ENCODE results near the gene CXorf49B.
"Not testable (repeated sequence)": the region's sequence is repeated elsewhere in the genome, so short reads cannot be mapped to it uniquely, and the experiment has no call there.

CXorf49B gene

GRCh38 chrX:71763049-71763448, at the start of gene CXorf49B:
Gene CXorf49B, plus strand, starts transcription at chrX:71763349. Its CDS starts 75 bp downstream, at chrX:71763424.
- DNase-seq (ENCODE audit: low read depth in 3 of 3) = not testable (repeated sequence)

GRCh38 chrX:71714064-71714463, 49.1 kb upstream of the CXorf49B start:
- DNase-seq (ENCODE audit: low read depth in 3 of 3) = not testable (repeated sequence)

DNA sequence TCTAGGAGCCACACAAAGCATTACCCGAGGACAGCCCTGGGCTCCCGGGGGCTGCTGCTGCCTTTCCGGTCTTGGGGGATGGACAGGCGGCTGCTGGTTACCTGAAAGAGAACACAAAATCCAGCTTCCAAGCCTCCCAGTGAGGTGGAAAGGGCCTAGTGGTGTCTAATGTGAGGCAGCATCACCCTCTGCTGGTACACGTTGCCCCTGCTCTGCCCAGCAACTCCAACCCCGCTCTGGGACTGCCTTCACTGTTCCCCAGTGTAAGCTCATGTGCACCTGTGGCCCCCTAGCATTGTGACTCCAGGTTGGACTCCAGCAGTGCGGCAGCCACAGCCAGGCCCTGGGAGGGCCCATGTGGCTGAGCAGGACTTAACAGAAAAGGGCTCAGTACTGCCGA, 47.6 kb upstream of the CXorf49B start:
- DNase-seq (ENCODE audit: low read depth in 3 of 3) = not testable (repeated sequence)

- DNase-seq (ENCODE audit: low read depth in 3 of 3) = not testable (repeated sequence)
These were observed 46.8 kb upstream of the CXorf49B start for GRCh38 chrX:71716323-71716722.

DNA sequence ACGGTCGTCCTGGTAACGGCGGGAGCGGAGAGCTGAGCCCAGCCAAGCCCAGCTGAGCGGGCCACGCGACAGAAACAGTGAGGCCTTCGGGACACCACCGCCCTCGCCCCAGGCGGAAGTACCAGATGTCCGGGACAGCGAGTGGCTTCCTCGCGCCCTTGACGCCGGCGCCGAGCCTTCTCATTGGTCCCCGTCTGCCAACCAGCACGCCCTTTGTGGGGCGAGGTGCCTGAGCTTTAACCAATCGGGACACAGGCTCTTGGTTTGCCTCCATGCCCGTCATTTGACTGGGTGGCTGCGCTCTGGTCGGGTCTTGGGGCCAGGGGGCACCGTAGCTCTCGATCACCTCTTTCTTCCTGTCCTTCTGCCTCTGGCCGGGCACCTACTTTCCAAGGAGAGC, 45.0 kb upstream of the CXorf49B start, which contains the start of gene CXorf49:
CXorf49 (minus strand) TSS at position 101 of the 400 bp plus-strand sequence. CDS start 134 bp downstream, outside the sequence.
- not testable (repeated sequence) for DNase-seq (ENCODE audit: low read depth in 3 of 3)

DNA sequence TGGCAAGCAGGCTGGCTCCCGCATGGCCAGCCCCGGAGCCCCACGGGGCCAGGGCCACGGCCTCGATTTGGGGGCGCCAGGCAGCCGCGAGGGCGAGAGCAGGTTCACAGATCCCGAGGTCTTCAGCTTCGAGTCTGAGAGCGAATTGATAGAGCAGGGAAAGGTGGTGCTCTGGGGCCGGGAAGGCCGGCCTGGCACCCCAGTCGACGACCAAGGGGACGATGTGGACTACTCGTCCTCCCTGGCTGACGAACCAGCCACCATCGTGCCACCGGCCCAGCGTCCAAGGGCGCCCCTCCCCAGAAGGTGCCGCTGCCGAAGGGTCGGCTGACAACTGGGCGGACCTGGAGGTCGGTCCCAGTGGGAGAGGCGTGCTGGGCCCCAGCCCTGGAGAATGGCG, 44.0 kb upstream of the CXorf49B start:
- DNase-seq (ENCODE audit: low read depth in 3 of 3) = not testable (repeated sequence)

DNA sequence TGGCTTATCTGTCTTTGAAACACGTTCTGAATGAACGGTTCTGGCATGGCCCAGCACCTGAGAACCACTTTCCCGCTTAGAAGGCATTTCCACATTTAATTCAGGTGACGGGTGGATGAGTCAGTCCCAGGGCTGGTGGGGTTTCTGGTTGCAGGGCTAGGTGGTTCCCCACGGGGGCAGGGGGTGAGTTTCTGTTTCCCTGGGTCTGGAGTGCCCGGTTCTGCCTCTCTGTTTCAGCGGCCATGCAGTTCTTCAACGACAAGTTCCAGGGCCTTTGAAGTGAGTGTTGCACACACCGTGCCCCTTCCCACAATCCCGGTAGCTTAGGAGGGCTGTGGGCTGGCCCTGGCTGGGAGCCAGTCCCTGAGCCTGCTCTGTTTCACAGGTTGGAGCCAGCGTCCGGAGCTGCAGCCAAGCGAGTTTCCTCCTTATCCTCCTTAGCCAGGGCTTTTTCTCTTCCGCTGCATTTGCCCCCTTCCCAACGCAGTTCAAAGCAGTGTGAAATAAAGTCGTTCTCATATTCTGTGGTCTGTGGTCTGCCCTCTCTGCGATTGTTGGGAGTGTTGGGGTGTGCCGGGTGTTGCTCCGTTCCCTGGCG, 42.8 kb upstream of the CXorf49B start:
- not testable (repeated sequence) for DNase-seq (ENCODE audit: low read depth in 3 of 3)

DNA sequence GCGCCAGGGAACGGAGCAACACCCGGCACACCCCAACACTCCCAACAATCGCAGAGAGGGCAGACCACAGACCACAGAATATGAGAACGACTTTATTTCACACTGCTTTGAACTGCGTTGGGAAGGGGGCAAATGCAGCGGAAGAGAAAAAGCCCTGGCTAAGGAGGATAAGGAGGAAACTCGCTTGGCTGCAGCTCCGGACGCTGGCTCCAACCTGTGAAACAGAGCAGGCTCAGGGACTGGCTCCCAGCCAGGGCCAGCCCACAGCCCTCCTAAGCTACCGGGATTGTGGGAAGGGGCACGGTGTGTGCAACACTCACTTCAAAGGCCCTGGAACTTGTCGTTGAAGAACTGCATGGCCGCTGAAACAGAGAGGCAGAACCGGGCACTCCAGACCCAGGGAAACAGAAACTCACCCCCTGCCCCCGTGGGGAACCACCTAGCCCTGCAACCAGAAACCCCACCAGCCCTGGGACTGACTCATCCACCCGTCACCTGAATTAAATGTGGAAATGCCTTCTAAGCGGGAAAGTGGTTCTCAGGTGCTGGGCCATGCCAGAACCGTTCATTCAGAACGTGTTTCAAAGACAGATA, 2.4 kb upstream of the CXorf49B start:
- not testable (repeated sequence) for DNase-seq (ENCODE audit: low read depth in 3 of 3)

GRCh38 chrX:71764832-71765231, 1.7 kb downstream of the CXorf49B start:
- not testable (repeated sequence) for DNase-seq (ENCODE audit: low read depth in 3 of 3)

GRCh38 chrX:71765613-71766012, 2.5 kb downstream of the CXorf49B start:
- DNase-seq (ENCODE audit: low read depth in 3 of 3) = not testable (repeated sequence)

DNA sequence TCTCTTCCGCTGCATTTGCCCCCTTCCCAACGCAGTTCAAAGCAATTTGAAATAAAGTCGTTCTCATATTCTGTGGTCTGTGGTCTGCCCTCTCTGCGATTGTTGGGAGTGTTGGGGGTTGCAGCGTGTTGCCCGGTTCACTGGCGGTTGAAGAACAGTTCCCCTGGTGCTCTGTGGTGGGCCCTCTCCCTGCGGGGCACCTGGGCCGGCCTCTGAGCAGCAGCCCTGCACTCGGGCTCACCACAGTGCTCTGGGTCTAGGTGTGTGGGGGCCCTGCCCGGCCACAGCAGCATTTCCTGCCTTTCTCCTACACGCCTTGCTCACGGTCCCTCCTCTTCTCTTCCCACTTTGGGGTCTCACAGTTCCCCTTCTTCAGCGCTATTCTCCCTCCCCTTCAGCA, 4.0 kb downstream of the CXorf49B start:
- not testable (repeated sequence) for DNase-seq (ENCODE audit: low read depth in 3 of 3)

GRCh38 chrX:71778322-71778721, 15.2 kb downstream of the CXorf49B start:
- DNase-seq (ENCODE audit: low read depth in 3 of 3) = not testable (repeated sequence)

GRCh38 chrX:71782225-71782949, 19.2 kb downstream of the CXorf49B start:
- DNase-seq (ENCODE audit: low read depth in 3 of 3) = not testable (repeated sequence)

GRCh38 chrX:71782950-71783299, 19.8 kb downstream of the CXorf49B start:
- DNase-seq (ENCODE audit: low read depth in 3 of 3) = not testable (repeated sequence)

DNA sequence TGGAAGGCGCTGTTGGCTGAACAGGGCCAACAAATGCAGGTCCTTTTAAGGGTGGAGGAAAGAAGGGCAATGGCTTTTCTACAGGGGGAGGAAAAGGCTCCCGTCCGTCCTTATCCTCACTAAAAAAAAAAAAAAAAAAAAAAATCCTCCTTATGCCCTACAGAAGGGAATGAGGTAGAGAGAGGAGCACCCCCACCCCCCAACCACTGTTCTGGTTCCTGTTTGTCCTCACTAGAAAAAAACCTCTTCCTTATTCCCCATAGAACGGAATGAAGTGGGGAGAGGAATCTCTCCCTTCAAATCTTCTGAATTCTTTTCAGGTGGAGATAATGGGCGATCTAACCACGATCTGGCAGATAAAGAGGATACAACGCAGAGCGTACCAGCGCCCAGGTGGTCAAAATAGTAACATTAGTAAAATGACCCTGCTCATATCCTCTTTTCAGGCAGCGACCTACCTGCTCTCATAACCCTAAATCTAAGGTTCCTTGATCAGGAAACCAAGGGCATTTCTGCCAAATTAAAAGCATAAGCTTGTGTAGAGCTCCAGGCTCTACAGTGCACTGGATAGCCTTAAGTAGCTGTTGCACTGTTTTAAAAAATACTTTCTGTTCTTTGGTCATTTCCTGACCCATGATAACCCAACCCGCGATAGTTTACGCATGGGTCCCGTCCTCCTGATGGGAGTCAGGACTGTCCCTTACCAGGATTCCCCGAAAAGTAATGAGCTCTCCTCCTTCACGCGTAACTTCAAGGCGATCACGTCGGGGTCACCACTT, 20.6 kb downstream of the CXorf49B start:
- not testable (repeated sequence) for DNase-seq (ENCODE audit: low read depth in 3 of 3)

DNA sequence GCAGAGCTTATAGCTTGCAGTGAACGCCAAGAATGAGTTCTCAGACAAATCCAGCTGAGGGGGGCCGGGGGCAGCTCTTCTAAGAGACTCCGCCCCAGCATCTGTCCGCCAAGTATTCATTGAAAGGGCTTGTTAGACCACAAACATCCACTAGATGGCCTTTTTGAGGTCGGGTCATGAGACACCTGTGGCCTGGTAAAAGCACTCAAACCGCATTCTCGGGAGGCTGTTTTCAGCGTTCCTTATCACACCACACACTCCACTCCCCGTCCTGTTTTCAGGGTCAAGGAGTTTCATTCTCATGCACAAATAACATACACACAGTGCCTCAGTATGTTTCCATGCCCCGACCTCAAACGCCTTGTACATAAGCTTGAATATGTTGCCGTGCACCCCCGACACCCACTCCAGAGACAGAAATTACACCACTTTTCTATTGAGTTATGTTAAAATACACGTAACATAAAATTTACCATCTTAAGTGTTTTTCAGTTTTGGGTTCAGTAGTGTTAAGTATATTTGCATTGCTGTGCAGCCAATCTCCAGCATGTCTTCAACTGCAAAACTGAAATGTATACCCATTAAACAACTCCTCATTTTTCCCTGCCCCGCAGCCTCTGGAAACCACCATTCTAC, 21.3 kb downstream of the CXorf49B start:
- DNase-seq (ENCODE audit: low read depth in 3 of 3) = not testable (repeated sequence)

DNA sequence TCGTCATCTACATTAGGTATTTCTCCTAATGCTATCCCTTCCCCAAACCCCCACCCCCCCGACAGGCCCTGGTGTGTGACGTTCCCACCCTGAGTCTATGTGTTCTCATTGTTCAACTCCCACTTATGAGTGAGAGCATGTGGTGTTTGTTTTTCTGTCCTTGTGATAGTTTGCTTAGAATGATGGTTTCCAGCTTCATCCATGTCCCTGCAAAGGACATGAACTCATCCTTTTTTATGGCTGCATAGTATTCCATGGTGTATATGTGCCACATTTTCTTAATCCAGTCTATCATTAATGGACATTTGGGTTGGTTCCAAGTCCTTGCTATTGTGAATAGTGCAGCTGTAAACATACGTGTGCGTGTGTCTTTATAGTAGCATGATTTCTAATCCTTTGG, 43.3 kb downstream of the CXorf49B start:
- not testable (repeated sequence) for DNase-seq (ENCODE audit: low read depth in 3 of 3)

GRCh38 chrX:71809886-71810285, 46.7 kb downstream of the CXorf49B start:
- no peak for DNase-seq (ENCODE audit: low read depth in 3 of 3)

DNA sequence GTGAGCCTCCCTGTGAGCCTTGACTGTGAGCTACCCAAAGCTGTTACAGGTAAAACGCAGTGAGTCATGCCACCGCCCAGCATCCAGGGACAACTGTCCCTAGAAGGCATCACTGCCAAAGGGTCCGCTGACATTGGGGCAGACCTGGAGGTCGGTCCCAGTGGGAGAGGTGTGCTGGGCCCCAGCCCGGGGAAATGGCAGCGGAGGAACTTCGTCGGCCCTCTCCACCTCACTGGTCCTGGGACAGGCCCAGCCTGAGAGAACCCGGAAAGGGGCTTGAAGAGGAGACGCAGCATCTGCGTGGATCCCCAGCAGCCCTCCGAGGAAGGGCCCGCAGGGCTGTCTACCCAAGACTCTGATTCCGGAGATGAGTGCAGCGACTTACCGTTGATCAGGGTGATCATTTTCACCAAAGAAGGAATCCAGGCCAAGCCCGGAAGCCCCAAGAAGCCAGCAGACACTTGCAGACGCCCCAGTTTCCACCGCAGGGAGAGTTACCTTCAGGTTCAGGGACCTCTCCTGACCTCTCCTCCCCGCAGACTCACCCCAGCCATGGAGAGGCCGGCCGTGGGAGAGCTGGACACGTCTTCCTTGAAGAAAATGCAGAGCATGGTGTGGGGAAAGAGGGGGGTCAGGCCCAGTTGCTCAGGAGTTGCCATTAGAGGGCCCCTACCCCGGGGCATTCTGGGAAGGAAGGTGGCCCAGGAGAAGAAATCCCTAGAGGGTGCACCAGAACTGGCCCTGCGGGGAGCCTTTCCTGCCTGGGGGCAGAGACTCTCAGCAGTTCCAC, 51.2 kb downstream of the CXorf49B start:
- no peak for DNase-seq (ENCODE audit: low read depth in 3 of 3)

DNA sequence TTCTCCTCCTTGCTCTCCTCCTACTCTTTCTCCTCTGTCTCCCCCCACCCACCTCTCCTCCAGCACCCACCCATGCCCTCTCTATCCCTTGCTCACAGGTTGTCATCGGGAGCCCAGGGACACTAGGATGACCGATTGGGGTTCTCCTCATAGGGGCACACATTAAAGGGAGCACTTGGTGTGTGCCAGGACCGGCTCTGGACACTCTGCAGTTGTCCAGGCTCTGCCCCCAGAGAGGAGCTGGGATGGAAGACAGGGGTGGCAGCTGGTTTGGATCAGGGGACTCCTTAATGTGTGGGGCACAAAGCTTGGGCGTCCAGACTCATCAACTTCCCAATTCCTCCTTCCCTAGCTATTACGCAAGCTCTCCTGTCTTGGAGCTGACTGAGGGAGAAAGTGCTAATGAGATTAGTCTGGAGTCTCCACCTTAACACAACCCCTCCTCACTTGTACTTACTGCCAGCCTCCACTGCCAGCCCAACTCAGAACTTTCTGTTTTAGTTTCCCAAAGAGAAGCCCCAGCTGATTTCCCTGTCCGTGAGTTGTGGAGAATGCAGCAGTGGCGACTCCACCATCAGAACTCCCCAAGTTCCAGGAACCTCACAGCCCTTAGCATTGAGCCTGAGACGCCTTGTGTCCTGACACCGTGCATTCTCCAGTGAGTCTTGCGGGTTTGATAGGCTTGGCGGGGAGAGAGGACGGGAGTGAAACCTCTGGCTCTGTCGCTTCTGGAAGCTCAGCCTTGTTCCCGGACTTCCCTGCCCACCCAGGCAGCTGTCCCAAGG, 52.2 kb downstream of the CXorf49B start:
- no peak for DNase-seq (ENCODE audit: low read depth in 3 of 3)
